Natural killer cell (primary cell): ENCODE data around the gene CCDC38. TPM values are rescaled to one million over a fixed set of nuclear protein-coding genes. Genes with fewer than 3 reads are reported as not detected.

Experiments used
- ATAC-seq, 3 donors: fragments of 150-1000 bp in 2 of 3; fragments of 200-7000 bp in 1 of 3; cut with Tn5 transposase; 1 replicate in 1 of 3; 2 replicates in 2 of 3; pipeline ENCODE4 v1.10.0; 2021; ENCODE audit warnings: mild to moderate bottlenecking in 2 of 3, moderate library complexity in 2 of 3
- DNase-seq, 2 donors: peaks; one replicate each; pipeline versions ENCODE4 v3.0.0 to v3.0.0-alpha.2; 2013 to 2021; ENCODE audit warnings: mixed read lengths in 1 of 2
- H3K27ac ChIP-seq: one replicate; pipeline ENCODE4 v1.5.1; 2013; ENCODE audit warnings: mild to moderate bottlenecking, low read length
- H3K27me3 ChIP-seq: one replicate; pipeline ENCODE4 v1.6.1; 2013; ENCODE audit warnings: low read length; ENCODE audit not compliant: control insufficient read depth, insufficient read depth
- H3K36me3 ChIP-seq: one replicate; pipeline ENCODE4 v1.6.1; 2013; ENCODE audit warnings: low read length; ENCODE audit not compliant: control insufficient read depth, insufficient read depth
- H3K4me1 ChIP-seq: one replicate; pipeline ENCODE4 v1.6.1; 2013; ENCODE audit warnings: low read length; ENCODE audit not compliant: control insufficient read depth, insufficient read depth
- H3K4me3 ChIP-seq: one replicate; pipeline ENCODE4 v1.5.1; 2013; ENCODE audit warnings: low read length
- H3K9me3 ChIP-seq: one replicate; pipeline ENCODE4 v1.6.1; 2013; ENCODE audit warnings: low read length; ENCODE audit not compliant: control insufficient read depth, insufficient read depth
- H3K27ac Mint-ChIP-seq, 2 donors: one replicate each; pipeline ENCODE4 v1.8.0; 2022; ENCODE audit warnings: mild to moderate bottlenecking in 2 of 2, mixed read lengths in 2 of 2, moderate library complexity in 1 of 2
- H3K27me3 Mint-ChIP-seq, 2 donors: one replicate each; pipeline ENCODE4 v1.8.0; 2022; ENCODE audit warnings: low read depth in 2 of 2, mixed read lengths in 2 of 2
- H3K36me3 Mint-ChIP-seq: one replicate; pipeline ENCODE4 v1.8.0; 2022; ENCODE audit warnings: mixed read lengths
- H3K4me1 Mint-ChIP-seq, 2 donors: one replicate each; pipeline ENCODE4 v1.8.0; 2022; ENCODE audit warnings: mixed read lengths in 2 of 2
- H3K4me3 Mint-ChIP-seq: one replicate; pipeline ENCODE4 v1.8.0; 2022; ENCODE audit warnings: mild to moderate bottlenecking, moderate library complexity, mixed read lengths
- H3K9me3 Mint-ChIP-seq, 2 donors: one replicate each; pipeline ENCODE4 v1.8.0; 2022; ENCODE audit warnings: mixed read lengths in 2 of 2
- WGBS: methylation state at CpG from one replicate; pipeline ENCODE4 v1.1.7; 2013; ENCODE audit warnings: missing lambda C conversion rate; ENCODE audit not compliant: insufficient coverage; 5-methylcytosine and 5-hydroxymethylcytosine counted together
- intact Hi-C: fragments of 100-400 bp; cut with micrococcal nuclease; formaldehyde crosslinking; loops from one replicate; pipeline ENCODE4 v1.14.2; 2022
- total RNA-seq, 4 donors: library from RNA; stranded (reverse); fragments of 120-200 nt in 1 of 4; gene quantifications; one replicate each; pipeline versions ENCODE4 v1.2.3 to v1.2.4, GENCODE V29; 2013 to 2022
- TF ChIP-seq, protein P1 (sequence below): fragments of 200-600 bp; IDR thresholded peaks from one replicate; pipeline ENCODE4 v1.8.0; 2022; ENCODE audit warnings: antibody characterized with exemption

The CCDC38 gene
- total RNA-seq, 3 donors from 2014 or later (not counting 1 experiment from before 2014, with no cell fraction given), result 0.35 to 1.2 (median 0.63) TPM

GRCh38 chr12:95836630-95837239 lies 105.7 kb downstream of the CCDC38 start:
- TF ChIP-seq, protein P1, sequence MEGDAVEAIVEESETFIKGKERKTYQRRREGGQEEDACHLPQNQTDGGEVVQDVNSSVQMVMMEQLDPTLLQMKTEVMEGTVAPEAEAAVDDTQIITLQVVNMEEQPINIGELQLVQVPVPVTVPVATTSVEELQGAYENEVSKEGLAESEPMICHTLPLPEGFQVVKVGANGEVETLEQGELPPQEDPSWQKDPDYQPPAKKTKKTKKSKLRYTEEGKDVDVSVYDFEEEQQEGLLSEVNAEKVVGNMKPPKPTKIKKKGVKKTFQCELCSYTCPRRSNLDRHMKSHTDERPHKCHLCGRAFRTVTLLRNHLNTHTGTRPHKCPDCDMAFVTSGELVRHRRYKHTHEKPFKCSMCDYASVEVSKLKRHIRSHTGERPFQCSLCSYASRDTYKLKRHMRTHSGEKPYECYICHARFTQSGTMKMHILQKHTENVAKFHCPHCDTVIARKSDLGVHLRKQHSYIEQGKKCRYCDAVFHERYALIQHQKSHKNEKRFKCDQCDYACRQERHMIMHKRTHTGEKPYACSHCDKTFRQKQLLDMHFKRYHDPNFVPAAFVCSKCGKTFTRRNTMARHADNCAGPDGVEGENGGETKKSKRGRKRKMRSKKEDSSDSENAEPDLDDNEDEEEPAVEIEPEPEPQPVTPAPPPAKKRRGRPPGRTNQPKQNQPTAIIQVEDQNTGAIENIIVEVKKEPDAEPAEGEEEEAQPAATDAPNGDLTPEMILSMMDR, result no peak
- no peak overlapping the region for H3K4me3 Mint-ChIP-seq
- H3K27ac ChIP-seq, result no peak overlapping the region
- H3K36me3 ChIP-seq, result no peaks in the 10 kb centered on the region
- H3K36me3 Mint-ChIP-seq, result no peaks in the 10 kb centered on the region
- H3K27me3 Mint-ChIP-seq, result peaks cover 18 to 20% of the 10 kb centered on the region in 2 donors
- no peak for DNase-seq
- no peak for ATAC-seq
- H3K9me3 Mint-ChIP-seq, result no peaks in the 10 kb centered on the region
- H3K4me1 ChIP-seq, result no peaks in the 10 kb centered on the region
- H3K27me3 ChIP-seq, result peaks cover 8% of the 10 kb centered on the region
- WGBS, result 39% methylated on average over 1 of the region's 1 CpG
- intact Hi-C loops, result no loop called here
- H3K4me1 Mint-ChIP-seq, result no peaks in the 10 kb centered on the region
- no peak overlapping the region for H3K4me3 ChIP-seq
- H3K27ac Mint-ChIP-seq, result no peak overlapping the region
- no peaks in the 10 kb centered on the region for H3K9me3 ChIP-seq

GRCh38 chr12:95836185-95836609 lies 106.2 kb downstream of the CCDC38 start:
- Histone ChIP-seq H3K27ac (no peak overlapping the region), H3K36me3 (no peaks in the 10 kb centered on the region), H3K9me3 (no peaks in the 10 kb centered on the region), H3K4me3 (no peak overlapping the region), H3K4me1 (no peaks in the 10 kb centered on the region), H3K27me3 (peaks cover 8% of the 10 kb centered on the region)
- H3K36me3 Mint-ChIP-seq, result no peaks in the 10 kb centered on the region
- no peak overlapping the region for H3K4me3 Mint-ChIP-seq
- peaks cover 18 to 20% of the 10 kb centered on the region in 2 donors for H3K27me3 Mint-ChIP-seq
- no peaks in the 10 kb centered on the region for H3K9me3 Mint-ChIP-seq
- intact Hi-C loops, result no loop called here
- WGBS, result 78% methylated on average over 2 of the region's 3 CpGs
- H3K27ac Mint-ChIP-seq, result no peak overlapping the region
- H3K4me1 Mint-ChIP-seq, result no peaks in the 10 kb centered on the region
- DNase-seq (no peak), ATAC-seq (no peak)
- TF ChIP-seq, protein P1, result no peak

GRCh38 chr12:95834572-95834971 lies 107.8 kb downstream of the CCDC38 start:
- Mint-ChIP-seq H3K36me3 (no peaks in the 10 kb centered on the region), H3K4me3 (no peak overlapping the region), H3K9me3 (no peaks in the 10 kb centered on the region), H3K27me3 (peaks cover 25 to 36% of the 10 kb centered on the region in 2 donors), H3K4me1 (no peaks in the 10 kb centered on the region), H3K27ac (no peak overlapping the region)
- Histone ChIP-seq H3K27me3 (peaks cover 10% of the 10 kb centered on the region), H3K27ac (no peak overlapping the region), H3K4me3 (no peak overlapping the region), H3K36me3 (no peaks in the 10 kb centered on the region), H3K4me1 (no peaks in the 10 kb centered on the region), H3K9me3 (no peaks in the 10 kb centered on the region)
- DNase-seq, result no peak
- intact Hi-C loops, result no loop called here
- TF ChIP-seq, protein P1, result no peak
- no peak for ATAC-seq
- 100% methylated on average over 1 of the region's 1 CpG for WGBS
